Ascending aorta (tissue), 2 donors: ENCODE results near the gene SVOPL. TPM values are rescaled to one million over a fixed set of nuclear protein-coding genes. Genes with fewer than 3 reads are reported as not detected.
"Not testable (repeated sequence)": the region's sequence is repeated elsewhere in the genome, so short reads cannot be mapped to it uniquely, and the experiment has no call there.

Source experiments
- DNase-seq, 2 donors: peaks; one replicate each; pipeline ENCODE4 v3.0.0-alpha.2; 2019; ENCODE audit warnings: low spot score in 2 of 2
- H3K27ac ChIP-seq, 2 donors: fragments of 200-600 bp; sonication (generic); one replicate each; pipeline ENCODE4 v1.5.1; 2016 to 2017; ENCODE audit warnings: mild to moderate bottlenecking in 1 of 2
- H3K27me3 ChIP-seq: fragments of 200-600 bp; sonication (generic); one replicate; pipeline ENCODE4 v1.5.1; 2017
- H3K36me3 ChIP-seq, 2 donors: fragments of 200-600 bp; sonication (generic); one replicate each; pipeline ENCODE4 v1.5.1; 2016
- H3K4me1 ChIP-seq, 2 donors: fragments of 200-600 bp; sonication (generic); one replicate each; pipeline ENCODE4 v1.5.1; 2016 to 2017; ENCODE audit warnings: mild to moderate bottlenecking in 1 of 2
- H3K4me3 ChIP-seq, 2 donors: fragments of 200-600 bp; sonication (generic); one replicate each; pipeline ENCODE4 v1.5.1; 2016 to 2017; ENCODE audit warnings: mild to moderate bottlenecking in 1 of 2
- H3K9me3 ChIP-seq, 2 donors: fragments of 200-600 bp; sonication (generic); one replicate each; pipeline ENCODE4 v1.5.1; 2016
- intact Hi-C: fragments of 100-400 bp; cut with DNase I; formaldehyde crosslinking; loops from one replicate; pipeline ENCODE4 v1.15.1; 2023
- total RNA-seq: library from RNA; depleted of rRNA; stranded (reverse); fragments of >200 nt; gene quantifications from one replicate; pipeline ENCODE4 v1.1.0, GENCODE V29; 2016
- TF ChIP-seq, protein P1 (sequence below), 3 experiments: fragments of 200-600 bp in 2 of 3; fragments of 450-650 bp in 1 of 3; sonication (generic) in 2 of 3; IDR thresholded peaks; one replicate each; pipeline ENCODE4 v1.5.1; 2016 to 2019; ENCODE audit warnings: antibody characterized with exemption in 3 of 3, mild to moderate bottlenecking in 1 of 3, moderate library complexity in 1 of 3

The SVOPL gene
- total RNA-seq, 1 donor from 2014 or later = not detected

DNA sequence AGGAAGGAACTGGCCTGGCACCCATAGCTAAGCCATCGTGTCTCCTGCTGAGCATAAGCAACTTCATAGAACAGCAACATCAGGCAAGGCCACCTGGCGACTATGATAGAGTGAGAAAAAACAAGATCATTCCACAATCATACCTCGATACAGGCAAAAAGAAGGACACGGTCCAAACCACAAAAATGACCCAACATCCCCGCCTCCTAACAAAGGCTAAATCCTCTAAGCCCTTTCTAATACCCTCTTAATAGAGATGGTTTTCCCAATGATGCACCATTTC, 40.2 kb upstream of the SVOPL start:
- H3K4me1 ChIP-seq = no peaks in the 10 kb centered on the region
- DNase-seq = no peak
- no peaks in the 10 kb centered on the region for H3K27me3 ChIP-seq
- no peaks in the 10 kb centered on the region for H3K9me3 ChIP-seq
- H3K36me3 ChIP-seq = no peaks in the 10 kb centered on the region
- no peak overlapping the region for H3K27ac ChIP-seq
- TF ChIP-seq, protein P1, sequence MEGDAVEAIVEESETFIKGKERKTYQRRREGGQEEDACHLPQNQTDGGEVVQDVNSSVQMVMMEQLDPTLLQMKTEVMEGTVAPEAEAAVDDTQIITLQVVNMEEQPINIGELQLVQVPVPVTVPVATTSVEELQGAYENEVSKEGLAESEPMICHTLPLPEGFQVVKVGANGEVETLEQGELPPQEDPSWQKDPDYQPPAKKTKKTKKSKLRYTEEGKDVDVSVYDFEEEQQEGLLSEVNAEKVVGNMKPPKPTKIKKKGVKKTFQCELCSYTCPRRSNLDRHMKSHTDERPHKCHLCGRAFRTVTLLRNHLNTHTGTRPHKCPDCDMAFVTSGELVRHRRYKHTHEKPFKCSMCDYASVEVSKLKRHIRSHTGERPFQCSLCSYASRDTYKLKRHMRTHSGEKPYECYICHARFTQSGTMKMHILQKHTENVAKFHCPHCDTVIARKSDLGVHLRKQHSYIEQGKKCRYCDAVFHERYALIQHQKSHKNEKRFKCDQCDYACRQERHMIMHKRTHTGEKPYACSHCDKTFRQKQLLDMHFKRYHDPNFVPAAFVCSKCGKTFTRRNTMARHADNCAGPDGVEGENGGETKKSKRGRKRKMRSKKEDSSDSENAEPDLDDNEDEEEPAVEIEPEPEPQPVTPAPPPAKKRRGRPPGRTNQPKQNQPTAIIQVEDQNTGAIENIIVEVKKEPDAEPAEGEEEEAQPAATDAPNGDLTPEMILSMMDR (IDR thresholded peaks at IDR 0.05) = no peak
- intact Hi-C loops = no loop called here
- no peak overlapping the region for H3K4me3 ChIP-seq

DNA sequence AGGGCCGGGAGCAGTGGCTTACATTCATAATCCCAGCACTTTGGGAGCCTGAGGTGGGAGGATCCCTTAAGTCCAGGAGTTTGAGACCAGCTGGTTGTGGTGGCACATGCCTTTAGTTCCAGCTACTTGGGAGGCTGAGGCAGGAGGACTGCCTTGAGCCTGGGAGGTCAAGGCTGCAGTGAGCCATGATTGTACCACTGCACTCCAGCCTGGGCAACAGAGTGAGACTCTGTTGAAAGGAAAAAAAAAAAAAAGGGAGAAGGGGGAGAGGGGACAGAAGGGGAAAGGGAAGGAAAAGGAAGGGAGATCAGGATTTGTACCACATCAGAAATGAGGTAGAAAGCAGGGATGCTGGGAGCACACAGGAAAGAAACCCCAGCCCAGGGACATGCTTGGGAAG, 38.7 kb upstream of the SVOPL start:
- H3K9me3 ChIP-seq = no peaks in the 10 kb centered on the region
- no peaks in the 10 kb centered on the region for H3K36me3 ChIP-seq
- no peak overlapping the region for H3K27ac ChIP-seq
- H3K4me3 ChIP-seq = no peak overlapping the region
- H3K4me1 ChIP-seq = no peaks in the 10 kb centered on the region
- TF ChIP-seq, protein P1 (IDR thresholded peaks at IDR 0.05) = no peak
- no peaks in the 10 kb centered on the region for H3K27me3 ChIP-seq
- intact Hi-C loops = no loop called here
- no peak for DNase-seq

DNA sequence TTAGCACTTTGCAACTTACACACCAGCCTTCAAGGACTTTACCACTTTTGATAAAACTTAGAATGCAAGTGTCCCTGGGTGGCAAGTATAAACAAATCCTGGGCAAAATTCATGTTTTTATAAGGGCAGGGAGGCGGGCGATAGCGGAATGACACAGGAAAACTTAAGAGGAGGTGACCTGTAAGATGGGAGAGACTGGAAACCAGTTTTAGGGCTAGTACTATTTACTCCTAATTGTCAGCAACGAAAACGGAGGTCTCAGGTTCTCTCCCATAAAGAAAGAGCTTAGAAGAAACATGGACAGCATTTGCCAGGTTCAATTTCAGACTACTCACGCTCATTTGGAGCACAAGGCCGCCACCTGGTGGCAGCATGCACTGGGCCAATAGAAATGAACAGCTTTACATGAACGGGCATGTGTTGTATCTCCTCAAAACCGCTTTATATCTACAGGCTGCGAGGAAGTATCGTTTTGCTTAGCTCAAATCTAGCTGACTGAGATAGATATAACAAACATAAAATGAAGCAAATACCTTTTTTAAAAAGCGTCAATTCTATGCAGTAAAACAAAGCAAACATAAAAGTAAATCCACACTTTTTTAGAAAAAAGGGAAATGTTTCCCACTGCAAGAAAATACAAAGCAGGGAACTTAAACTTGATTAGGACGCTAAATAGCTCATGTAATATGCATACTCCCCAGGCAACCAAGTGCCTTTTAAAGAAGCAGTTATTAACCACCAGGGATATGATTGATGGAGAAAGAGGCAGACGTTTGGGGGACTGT, 37.6 kb upstream of the SVOPL start:
- no peak overlapping the region for H3K27ac ChIP-seq

DNA sequence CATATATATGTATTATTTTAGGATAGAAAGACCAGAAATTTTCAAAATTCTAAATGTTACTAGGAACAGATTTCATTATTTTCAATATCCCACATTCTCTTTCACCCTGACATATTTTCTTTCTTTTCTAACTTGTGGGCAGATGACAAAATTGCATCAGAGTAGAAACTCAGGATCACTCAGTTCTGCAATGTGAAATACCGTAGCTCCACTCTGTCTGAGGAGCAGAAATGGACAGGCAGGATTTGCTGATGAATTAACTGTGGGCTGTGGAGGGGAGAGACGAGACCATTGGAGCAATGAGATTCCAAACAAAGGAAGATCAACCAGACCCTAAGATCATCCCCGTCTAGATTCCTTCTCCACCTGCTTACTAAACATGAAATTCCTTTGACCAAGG, 37.0 kb upstream of the SVOPL start:
- no peaks in the 10 kb centered on the region for H3K9me3 ChIP-seq
- intact Hi-C loops = no loop called here

More for the DNA sequence above, 37.6 kb upstream of the SVOPL start:
- no peaks in the 10 kb centered on the region for H3K9me3 ChIP-seq
- TF ChIP-seq, protein P1 (IDR thresholded peaks at IDR 0.05) = peak; percentile 31 to 61 (median 49)
- H3K4me3 ChIP-seq = no peak overlapping the region
- no peaks in the 10 kb centered on the region for H3K27me3 ChIP-seq
- H3K36me3 ChIP-seq = no peaks in the 10 kb centered on the region
- H3K4me1 ChIP-seq = no peaks in the 10 kb centered on the region
- intact Hi-C loops = no loop called here
- peak; percentile 24 to 83 for DNase-seq

DNA sequence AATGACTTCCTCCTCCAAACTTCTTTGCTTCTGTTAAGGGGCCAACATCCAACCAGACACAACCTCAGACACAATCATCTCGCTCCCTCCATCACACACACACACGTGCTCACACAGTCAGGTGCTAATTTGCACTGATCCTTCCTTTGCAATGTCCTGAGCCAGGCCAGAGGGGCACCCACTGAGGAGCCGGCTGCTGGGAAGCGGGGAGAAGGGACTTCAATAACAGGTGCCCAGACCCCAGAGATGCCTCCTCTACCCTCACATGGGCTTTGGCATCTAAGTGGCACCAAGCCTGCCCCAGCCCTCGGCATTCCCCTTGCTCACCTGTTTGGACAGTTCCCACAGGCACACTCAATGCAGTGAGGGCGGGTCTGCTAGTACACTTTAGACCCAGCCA, 34.2 kb upstream of the SVOPL start:
- no peak overlapping the region for H3K27ac ChIP-seq
- H3K9me3 ChIP-seq = no peaks in the 10 kb centered on the region
- no peak for DNase-seq
- H3K4me3 ChIP-seq = no peak overlapping the region
- no peaks in the 10 kb centered on the region for H3K27me3 ChIP-seq
- intact Hi-C loops = no loop called here
- no peaks in the 10 kb centered on the region for H3K36me3 ChIP-seq
- TF ChIP-seq, protein P1 (IDR thresholded peaks at IDR 0.05) = no peak
- H3K4me1 ChIP-seq = no peaks in the 10 kb centered on the region

More for the DNA sequence above, 37.0 kb upstream of the SVOPL start:
- DNase-seq = no peak
- no peaks in the 10 kb centered on the region for H3K27me3 ChIP-seq
- H3K4me3 ChIP-seq = no peak overlapping the region
- TF ChIP-seq, protein P1 (IDR thresholded peaks at IDR 0.05) = no peak
- no peaks in the 10 kb centered on the region for H3K4me1 ChIP-seq
- no peak overlapping the region for H3K27ac ChIP-seq
- no peaks in the 10 kb centered on the region for H3K36me3 ChIP-seq

DNA sequence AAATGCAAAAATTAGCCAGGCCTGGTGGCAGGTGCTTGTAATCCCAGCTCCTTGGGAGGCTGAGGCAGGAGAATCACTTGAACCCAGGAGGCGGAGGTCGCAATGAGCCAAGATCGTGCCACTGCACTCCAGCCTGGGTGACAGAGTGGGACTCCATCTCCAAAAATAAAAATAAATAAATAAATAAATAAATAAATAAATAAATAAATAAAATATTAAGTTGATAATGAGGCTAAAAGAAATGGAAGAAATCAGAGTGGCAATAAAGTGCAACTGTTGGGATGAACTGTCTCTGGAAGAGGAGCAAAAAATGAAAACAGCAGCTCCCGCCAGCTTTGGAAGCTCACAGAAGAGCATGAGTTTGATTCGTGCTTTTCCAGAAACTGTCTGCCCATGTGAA, 30.6 kb upstream of the SVOPL start:
- H3K27ac ChIP-seq, H3K36me3 ChIP-seq, intact Hi-C loops, H3K27me3 ChIP-seq, H3K4me3 ChIP-seq, H3K4me1 ChIP-seq, H3K9me3 ChIP-seq, DNase-seq: not testable (repeated sequence)
